ENCODE results near the gene OR6C76. TPM values are rescaled to one million over a fixed set of nuclear protein-coding genes. Genes with fewer than 3 reads are reported as not detected.
"Not testable (repeated sequence)": the region's sequence is repeated elsewhere in the genome, so short reads cannot be mapped to it uniquely, and the experiment has no call there.

Gene OR6C76
- polyA plus RNA-seq, 1 donor (not counting 4 experiments of a cell fraction or from before 2014, with no cell fraction given) = not detected

DNA sequence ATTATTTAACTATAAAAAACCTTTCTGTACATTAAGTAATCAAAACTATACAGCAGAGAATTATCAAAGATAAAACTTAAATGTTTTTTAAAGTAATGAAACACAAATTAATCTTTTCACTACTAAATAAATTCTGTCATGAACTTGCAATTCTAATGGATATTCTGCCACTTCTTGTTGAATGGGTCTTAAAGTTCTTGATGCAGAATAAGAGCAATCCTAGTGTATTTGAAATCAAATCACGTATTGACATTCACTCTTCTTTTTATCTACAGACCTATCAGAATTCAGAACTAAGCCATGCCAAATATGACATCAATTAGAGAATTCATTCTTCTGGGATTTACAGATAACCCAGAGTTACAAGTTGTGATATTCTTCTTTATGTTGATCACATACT, 25.8 kb upstream of the OR6C76 start, which contains the start of gene OR6C65:
Gene OR6C65, plus strand, starts transcription at position 301 of the 400 bp plus-strand sequence. Its CDS starts 0 bp downstream, at position 301.
- Histone ChIP-seq H3K4me3 (ENCODE audit: control insufficient read depth in 2 of 3, extremely low read depth in 1 of 3, insufficient read depth in 2 of 3, low read depth in 1 of 3, low read length in 3 of 3) (no peak within 1 kb of the TSS), H3K4me2 (ENCODE audit: control insufficient read depth, extremely low read depth, insufficient read depth, low read depth, low read length) (no peak within 1 kb of the TSS), H3K9ac (ENCODE audit: control insufficient read depth, extremely low read depth, insufficient read depth, low read length) (no peak within 1 kb of the TSS), H3K4me1 (ENCODE audit: control insufficient read depth, extremely low read depth, insufficient read depth, low read length) (no peaks in the 10 kb centered on the region), H2AFZ (ENCODE audit: control insufficient read depth, low read length) (no peak within 1 kb of the TSS), H3K27me3 (ENCODE audit: control insufficient read depth, extremely low read depth, insufficient read depth, low read length) (no peaks in the 10 kb centered on the region), H3K27ac (ENCODE audit: control insufficient read depth, insufficient read depth, low read length) (no peak within 1 kb of the TSS), H3K9me3 (ENCODE audit: control insufficient read depth, low read depth, low read length) (no peaks in the 10 kb centered on the region), H3K36me3 (ENCODE audit: control insufficient read depth in 2 of 2, extremely low read depth in 1 of 2, insufficient read depth in 2 of 2, low read length in 2 of 2) (no peaks in the 10 kb centered on the region), H4K20me1 (ENCODE audit: control insufficient read depth, extremely low read depth, insufficient read depth, low read length) (no peaks in the 10 kb centered on the region), H3K9me1 (ENCODE audit: control insufficient read depth, extremely low read depth, insufficient read depth, low read length) (no peaks in the 10 kb centered on the region), H3K79me2 (ENCODE audit: control insufficient read depth, insufficient read depth, low read length) (no peaks in the 10 kb centered on the region)
- TF ChIP-seq, protein P1, sequence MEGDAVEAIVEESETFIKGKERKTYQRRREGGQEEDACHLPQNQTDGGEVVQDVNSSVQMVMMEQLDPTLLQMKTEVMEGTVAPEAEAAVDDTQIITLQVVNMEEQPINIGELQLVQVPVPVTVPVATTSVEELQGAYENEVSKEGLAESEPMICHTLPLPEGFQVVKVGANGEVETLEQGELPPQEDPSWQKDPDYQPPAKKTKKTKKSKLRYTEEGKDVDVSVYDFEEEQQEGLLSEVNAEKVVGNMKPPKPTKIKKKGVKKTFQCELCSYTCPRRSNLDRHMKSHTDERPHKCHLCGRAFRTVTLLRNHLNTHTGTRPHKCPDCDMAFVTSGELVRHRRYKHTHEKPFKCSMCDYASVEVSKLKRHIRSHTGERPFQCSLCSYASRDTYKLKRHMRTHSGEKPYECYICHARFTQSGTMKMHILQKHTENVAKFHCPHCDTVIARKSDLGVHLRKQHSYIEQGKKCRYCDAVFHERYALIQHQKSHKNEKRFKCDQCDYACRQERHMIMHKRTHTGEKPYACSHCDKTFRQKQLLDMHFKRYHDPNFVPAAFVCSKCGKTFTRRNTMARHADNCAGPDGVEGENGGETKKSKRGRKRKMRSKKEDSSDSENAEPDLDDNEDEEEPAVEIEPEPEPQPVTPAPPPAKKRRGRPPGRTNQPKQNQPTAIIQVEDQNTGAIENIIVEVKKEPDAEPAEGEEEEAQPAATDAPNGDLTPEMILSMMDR (optimal IDR thresholded peaks at IDR 0.05 in 1 of 3, IDR thresholded peaks at IDR 0.05 in 1 of 3, conservative IDR thresholded peaks at IDR 0.05 in 1 of 3; ENCODE audit: extremely low read depth in 1 of 3, insufficient read depth in 2 of 3, low read length in 3 of 3) = no peak
- TF ChIP-seq EZH2 (IDR thresholded peaks at IDR 0.05; ENCODE audit: low read length) = no peak
- DNase-seq (ENCODE audit: low read depth, low spot score) (no peak), FAIRE-seq (no peak)
- dilution Hi-C loops (cut with MboI; ENCODE audit: extremely low pct_ligation_motif_present, low sequenced_read_pairs) = no loop called here

DNA sequence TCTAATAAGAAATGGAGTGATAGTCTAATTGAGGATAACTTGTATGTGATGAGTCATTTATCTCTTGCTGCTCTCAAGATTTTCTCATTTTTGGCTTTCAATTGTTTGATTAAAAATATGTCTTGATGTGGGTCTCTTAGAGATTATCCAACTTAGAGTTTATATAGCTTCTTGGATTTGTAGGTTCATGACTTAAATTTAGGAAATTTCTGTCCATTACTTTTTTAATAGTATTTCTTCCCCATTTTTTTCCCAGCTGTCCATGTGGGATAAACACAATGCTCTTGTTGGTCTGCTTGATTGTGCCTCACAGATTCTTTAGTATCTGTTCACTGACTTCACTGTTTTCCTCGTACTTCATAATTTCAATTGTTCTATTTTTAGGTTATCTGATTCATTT, 18.2 kb upstream of the OR6C76 start:
- H3K9ac ChIP-seq (ENCODE audit: control insufficient read depth, extremely low read depth, insufficient read depth, low read length) = no peak overlapping the region
- no peaks in the 10 kb centered on the region for H3K9me3 ChIP-seq (ENCODE audit: control insufficient read depth, low read depth, low read length)
- H3K4me2 ChIP-seq (ENCODE audit: control insufficient read depth, extremely low read depth, insufficient read depth, low read depth, low read length) = no peak overlapping the region
- no peaks in the 10 kb centered on the region for H3K27me3 ChIP-seq (ENCODE audit: control insufficient read depth, extremely low read depth, insufficient read depth, low read length)
- FAIRE-seq = no peak
- H3K4me3 ChIP-seq (ENCODE audit: control insufficient read depth in 2 of 3, extremely low read depth in 1 of 3, insufficient read depth in 2 of 3, low read depth in 1 of 3, low read length in 3 of 3) = no peak overlapping the region
- no peak overlapping the region for H2AFZ ChIP-seq (ENCODE audit: control insufficient read depth, low read length)
- no peaks in the 10 kb centered on the region for H3K9me1 ChIP-seq (ENCODE audit: control insufficient read depth, extremely low read depth, insufficient read depth, low read length)
- no peaks in the 10 kb centered on the region for H3K79me2 ChIP-seq (ENCODE audit: control insufficient read depth, insufficient read depth, low read length)
- H4K20me1 ChIP-seq (ENCODE audit: control insufficient read depth, extremely low read depth, insufficient read depth, low read length) = no peaks in the 10 kb centered on the region
- H3K4me1 ChIP-seq (ENCODE audit: control insufficient read depth, extremely low read depth, insufficient read depth, low read length) = no peaks in the 10 kb centered on the region
- no peak for DNase-seq (ENCODE audit: low read depth, low spot score)
- H3K36me3 ChIP-seq (ENCODE audit: control insufficient read depth in 2 of 2, extremely low read depth in 1 of 2, insufficient read depth in 2 of 2, low read length in 2 of 2) = no peaks in the 10 kb centered on the region
- TF ChIP-seq, protein P1 (optimal IDR thresholded peaks at IDR 0.05 in 1 of 3, IDR thresholded peaks at IDR 0.05 in 1 of 3, conservative IDR thresholded peaks at IDR 0.05 in 1 of 3; ENCODE audit: extremely low read depth in 1 of 3, insufficient read depth in 2 of 3, low read length in 3 of 3) = no peak
- no peak for TF ChIP-seq EZH2 (IDR thresholded peaks at IDR 0.05; ENCODE audit: low read length)
- H3K27ac ChIP-seq (ENCODE audit: control insufficient read depth, insufficient read depth, low read length) = no peak overlapping the region
- dilution Hi-C loops (cut with MboI; ENCODE audit: extremely low pct_ligation_motif_present, low sequenced_read_pairs) = no loop called here

DNA sequence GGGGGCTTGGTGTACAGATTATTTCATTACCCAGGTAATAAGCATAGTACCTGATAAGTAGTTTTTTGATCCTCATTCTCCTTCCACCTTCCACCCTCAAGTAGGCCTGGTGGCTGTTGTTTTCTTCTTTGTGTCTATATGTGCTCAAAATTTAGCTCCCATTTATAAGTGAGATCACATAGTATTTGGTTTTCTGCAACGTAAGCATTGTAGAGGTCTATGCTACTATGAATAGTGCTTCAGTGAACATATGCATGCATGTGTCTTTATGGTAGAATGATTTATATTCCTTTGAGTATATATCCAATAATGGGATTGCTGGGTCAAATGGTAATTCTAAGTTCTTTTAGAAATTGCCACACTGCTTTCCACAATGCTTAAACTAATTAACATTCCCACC, 16.9 kb upstream of the OR6C76 start:
- H2AFZ ChIP-seq (ENCODE audit: control insufficient read depth, low read length); dilution Hi-C loops (cut with MboI; ENCODE audit: extremely low pct_ligation_motif_present, low sequenced_read_pairs): not testable (repeated sequence)

DNA sequence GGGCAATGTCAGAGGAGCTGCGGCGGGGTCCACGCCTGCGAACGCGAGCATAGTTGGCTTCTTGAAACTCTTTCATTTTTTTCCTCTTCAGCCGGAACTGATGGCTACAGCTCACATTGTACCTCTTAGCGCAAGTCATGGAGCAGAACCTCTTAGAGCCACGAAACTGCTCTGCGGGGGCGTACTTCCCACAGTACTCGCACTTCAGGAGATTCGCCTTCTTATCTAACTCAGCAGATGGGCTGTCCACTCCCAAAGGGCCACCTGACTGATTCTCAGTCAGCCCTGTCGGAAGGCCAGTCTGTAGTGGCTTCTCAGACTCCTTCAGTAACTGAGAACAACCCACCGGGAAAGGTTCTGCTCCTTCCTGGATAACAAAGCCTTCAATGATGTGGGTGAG, 13.9 kb upstream of the OR6C76 start:
- H3K27ac ChIP-seq (ENCODE audit: control insufficient read depth, insufficient read depth, low read length); H4K20me1 ChIP-seq (ENCODE audit: control insufficient read depth, extremely low read depth, insufficient read depth, low read length); H3K9me1 ChIP-seq (ENCODE audit: control insufficient read depth, extremely low read depth, insufficient read depth, low read length); H3K36me3 ChIP-seq (ENCODE audit: control insufficient read depth in 2 of 2, extremely low read depth in 1 of 2, insufficient read depth in 2 of 2, low read length in 2 of 2); H3K79me2 ChIP-seq (ENCODE audit: control insufficient read depth, insufficient read depth, low read length); dilution Hi-C loops (cut with MboI; ENCODE audit: extremely low pct_ligation_motif_present, low sequenced_read_pairs); FAIRE-seq; H2AFZ ChIP-seq (ENCODE audit: control insufficient read depth, low read length); H3K9me3 ChIP-seq (ENCODE audit: control insufficient read depth, low read depth, low read length); H3K4me2 ChIP-seq (ENCODE audit: control insufficient read depth, extremely low read depth, insufficient read depth, low read depth, low read length); H3K4me1 ChIP-seq (ENCODE audit: control insufficient read depth, extremely low read depth, insufficient read depth, low read length); H3K4me3 ChIP-seq (ENCODE audit: control insufficient read depth in 2 of 3, extremely low read depth in 1 of 3, insufficient read depth in 2 of 3, low read depth in 1 of 3, low read length in 3 of 3); H3K9ac ChIP-seq (ENCODE audit: control insufficient read depth, extremely low read depth, insufficient read depth, low read length); H3K27me3 ChIP-seq (ENCODE audit: control insufficient read depth, extremely low read depth, insufficient read depth, low read length); DNase-seq (ENCODE audit: low read depth, low spot score): not testable (repeated sequence)

More for the DNA sequence above, 16.9 kb upstream of the OR6C76 start:
- H4K20me1 ChIP-seq (ENCODE audit: control insufficient read depth, extremely low read depth, insufficient read depth, low read length); H3K9me1 ChIP-seq (ENCODE audit: control insufficient read depth, extremely low read depth, insufficient read depth, low read length); H3K4me2 ChIP-seq (ENCODE audit: control insufficient read depth, extremely low read depth, insufficient read depth, low read depth, low read length); H3K27ac ChIP-seq (ENCODE audit: control insufficient read depth, insufficient read depth, low read length); H3K4me1 ChIP-seq (ENCODE audit: control insufficient read depth, extremely low read depth, insufficient read depth, low read length); H3K79me2 ChIP-seq (ENCODE audit: control insufficient read depth, insufficient read depth, low read length); H3K9me3 ChIP-seq (ENCODE audit: control insufficient read depth, low read depth, low read length); H3K4me3 ChIP-seq (ENCODE audit: control insufficient read depth in 2 of 3, extremely low read depth in 1 of 3, insufficient read depth in 2 of 3, low read depth in 1 of 3, low read length in 3 of 3); H3K36me3 ChIP-seq (ENCODE audit: control insufficient read depth in 2 of 2, extremely low read depth in 1 of 2, insufficient read depth in 2 of 2, low read length in 2 of 2); H3K27me3 ChIP-seq (ENCODE audit: control insufficient read depth, extremely low read depth, insufficient read depth, low read length); FAIRE-seq; H3K9ac ChIP-seq (ENCODE audit: control insufficient read depth, extremely low read depth, insufficient read depth, low read length); DNase-seq (ENCODE audit: low read depth, low spot score): not testable (repeated sequence)

Measured in keratinocyte (primary cell).